Liver (tissue), 3 donors: ENCODE results near the gene NMUR1.

Experiments
- RAD21 ChIP-seq, 2 donors: IDR thresholded peaks; 2 replicates each; pipeline ENCODE4 v1.6.1; 2016; ENCODE audit warnings: antibody characterized with exemption in 2 of 2, mild to moderate bottlenecking in 2 of 2
- SP1 ChIP-seq: IDR thresholded peaks from 2 replicates; pipeline ENCODE4 v1.6.1; 2018; ENCODE audit warnings: antibody characterized with exemption, mild to moderate bottlenecking
- TF ChIP-seq, protein P1 (sequence below): fragments of 150-350 bp; IDR thresholded peaks from 2 replicates; pipeline ENCODE4 v1.5.1; 2017; ENCODE audit warnings: improper control_type of control experiment, low read depth, low read length; ENCODE audit not compliant: missing input control
- TF ChIP-seq, protein P2 (sequence below): IDR thresholded peaks from 2 replicates; pipeline ENCODE4 v1.6.1; 2016; ENCODE audit warnings: antibody characterized with exemption
- TF ChIP-seq, protein P3 (sequence below): IDR thresholded peaks from 2 replicates; pipeline ENCODE4 v1.6.1; 2016; ENCODE audit warnings: antibody characterized with exemption, mild to moderate bottlenecking
- TF ChIP-seq, protein P4 (sequence below): IDR thresholded peaks from 2 replicates; pipeline ENCODE4 v1.6.1; 2016; ENCODE audit warnings: antibody characterized with exemption
- donor health status: healthy.
- donor health status: healthy.

DNA sequence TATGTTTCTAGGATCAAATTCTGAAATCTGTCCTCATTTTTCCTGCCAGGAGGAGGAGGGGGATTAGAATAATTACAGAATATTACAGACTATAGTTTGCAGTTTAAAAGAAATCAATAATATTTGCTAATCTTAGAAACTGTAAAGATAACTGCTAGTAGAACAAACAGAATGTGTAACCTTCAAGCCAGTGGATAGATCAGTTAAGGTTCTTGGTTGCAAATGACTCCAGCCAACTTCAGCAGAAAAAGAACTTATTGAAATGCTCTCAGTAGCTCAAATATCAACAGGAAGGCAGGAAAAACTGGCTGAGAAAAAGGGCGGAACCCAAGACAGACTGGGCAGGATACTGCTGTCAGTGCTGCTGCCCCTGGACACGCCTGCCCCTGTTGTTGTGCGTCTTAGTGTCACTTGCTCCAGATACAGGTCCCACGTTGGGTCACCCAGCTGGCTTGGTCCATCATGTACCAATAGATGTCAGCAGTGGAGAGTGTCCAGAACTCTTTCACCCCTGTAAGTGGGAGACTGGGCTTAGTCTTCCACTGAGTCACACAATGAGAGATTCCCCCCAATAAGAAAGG lies 10.2 kb downstream of the NMUR1 start:
- TF ChIP-seq, protein P1, sequence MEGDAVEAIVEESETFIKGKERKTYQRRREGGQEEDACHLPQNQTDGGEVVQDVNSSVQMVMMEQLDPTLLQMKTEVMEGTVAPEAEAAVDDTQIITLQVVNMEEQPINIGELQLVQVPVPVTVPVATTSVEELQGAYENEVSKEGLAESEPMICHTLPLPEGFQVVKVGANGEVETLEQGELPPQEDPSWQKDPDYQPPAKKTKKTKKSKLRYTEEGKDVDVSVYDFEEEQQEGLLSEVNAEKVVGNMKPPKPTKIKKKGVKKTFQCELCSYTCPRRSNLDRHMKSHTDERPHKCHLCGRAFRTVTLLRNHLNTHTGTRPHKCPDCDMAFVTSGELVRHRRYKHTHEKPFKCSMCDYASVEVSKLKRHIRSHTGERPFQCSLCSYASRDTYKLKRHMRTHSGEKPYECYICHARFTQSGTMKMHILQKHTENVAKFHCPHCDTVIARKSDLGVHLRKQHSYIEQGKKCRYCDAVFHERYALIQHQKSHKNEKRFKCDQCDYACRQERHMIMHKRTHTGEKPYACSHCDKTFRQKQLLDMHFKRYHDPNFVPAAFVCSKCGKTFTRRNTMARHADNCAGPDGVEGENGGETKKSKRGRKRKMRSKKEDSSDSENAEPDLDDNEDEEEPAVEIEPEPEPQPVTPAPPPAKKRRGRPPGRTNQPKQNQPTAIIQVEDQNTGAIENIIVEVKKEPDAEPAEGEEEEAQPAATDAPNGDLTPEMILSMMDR, result no peak
- TF ChIP-seq, protein P2, sequence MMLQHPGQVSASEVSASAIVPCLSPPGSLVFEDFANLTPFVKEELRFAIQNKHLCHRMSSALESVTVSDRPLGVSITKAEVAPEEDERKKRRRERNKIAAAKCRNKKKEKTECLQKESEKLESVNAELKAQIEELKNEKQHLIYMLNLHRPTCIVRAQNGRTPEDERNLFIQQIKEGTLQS, result no peak
- TF ChIP-seq, protein P3, sequence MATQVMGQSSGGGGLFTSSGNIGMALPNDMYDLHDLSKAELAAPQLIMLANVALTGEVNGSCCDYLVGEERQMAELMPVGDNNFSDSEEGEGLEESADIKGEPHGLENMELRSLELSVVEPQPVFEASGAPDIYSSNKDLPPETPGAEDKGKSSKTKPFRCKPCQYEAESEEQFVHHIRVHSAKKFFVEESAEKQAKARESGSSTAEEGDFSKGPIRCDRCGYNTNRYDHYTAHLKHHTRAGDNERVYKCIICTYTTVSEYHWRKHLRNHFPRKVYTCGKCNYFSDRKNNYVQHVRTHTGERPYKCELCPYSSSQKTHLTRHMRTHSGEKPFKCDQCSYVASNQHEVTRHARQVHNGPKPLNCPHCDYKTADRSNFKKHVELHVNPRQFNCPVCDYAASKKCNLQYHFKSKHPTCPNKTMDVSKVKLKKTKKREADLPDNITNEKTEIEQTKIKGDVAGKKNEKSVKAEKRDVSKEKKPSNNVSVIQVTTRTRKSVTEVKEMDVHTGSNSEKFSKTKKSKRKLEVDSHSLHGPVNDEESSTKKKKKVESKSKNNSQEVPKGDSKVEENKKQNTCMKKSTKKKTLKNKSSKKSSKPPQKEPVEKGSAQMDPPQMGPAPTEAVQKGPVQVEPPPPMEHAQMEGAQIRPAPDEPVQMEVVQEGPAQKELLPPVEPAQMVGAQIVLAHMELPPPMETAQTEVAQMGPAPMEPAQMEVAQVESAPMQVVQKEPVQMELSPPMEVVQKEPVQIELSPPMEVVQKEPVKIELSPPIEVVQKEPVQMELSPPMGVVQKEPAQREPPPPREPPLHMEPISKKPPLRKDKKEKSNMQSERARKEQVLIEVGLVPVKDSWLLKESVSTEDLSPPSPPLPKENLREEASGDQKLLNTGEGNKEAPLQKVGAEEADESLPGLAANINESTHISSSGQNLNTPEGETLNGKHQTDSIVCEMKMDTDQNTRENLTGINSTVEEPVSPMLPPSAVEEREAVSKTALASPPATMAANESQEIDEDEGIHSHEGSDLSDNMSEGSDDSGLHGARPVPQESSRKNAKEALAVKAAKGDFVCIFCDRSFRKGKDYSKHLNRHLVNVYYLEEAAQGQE, result no peak
- TF ChIP-seq RAD21 (IDR thresholded peaks at IDR 0.05), result no peak
- no peak for TF ChIP-seq SP1
- TF ChIP-seq, protein P4, sequence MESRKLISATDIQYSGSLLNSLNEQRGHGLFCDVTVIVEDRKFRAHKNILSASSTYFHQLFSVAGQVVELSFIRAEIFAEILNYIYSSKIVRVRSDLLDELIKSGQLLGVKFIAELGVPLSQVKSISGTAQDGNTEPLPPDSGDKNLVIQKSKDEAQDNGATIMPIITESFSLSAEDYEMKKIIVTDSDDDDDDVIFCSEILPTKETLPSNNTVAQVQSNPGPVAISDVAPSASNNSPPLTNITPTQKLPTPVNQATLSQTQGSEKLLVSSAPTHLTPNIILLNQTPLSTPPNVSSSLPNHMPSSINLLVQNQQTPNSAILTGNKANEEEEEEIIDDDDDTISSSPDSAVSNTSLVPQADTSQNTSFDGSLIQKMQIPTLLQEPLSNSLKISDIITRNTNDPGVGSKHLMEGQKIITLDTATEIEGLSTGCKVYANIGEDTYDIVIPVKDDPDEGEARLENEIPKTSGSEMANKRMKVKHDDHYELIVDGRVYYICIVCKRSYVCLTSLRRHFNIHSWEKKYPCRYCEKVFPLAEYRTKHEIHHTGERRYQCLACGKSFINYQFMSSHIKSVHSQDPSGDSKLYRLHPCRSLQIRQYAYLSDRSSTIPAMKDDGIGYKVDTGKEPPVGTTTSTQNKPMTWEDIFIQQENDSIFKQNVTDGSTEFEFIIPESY, result no peak
